Measurements from ENCODE around the gene RIBC1.

RIBC1 gene

DNA sequence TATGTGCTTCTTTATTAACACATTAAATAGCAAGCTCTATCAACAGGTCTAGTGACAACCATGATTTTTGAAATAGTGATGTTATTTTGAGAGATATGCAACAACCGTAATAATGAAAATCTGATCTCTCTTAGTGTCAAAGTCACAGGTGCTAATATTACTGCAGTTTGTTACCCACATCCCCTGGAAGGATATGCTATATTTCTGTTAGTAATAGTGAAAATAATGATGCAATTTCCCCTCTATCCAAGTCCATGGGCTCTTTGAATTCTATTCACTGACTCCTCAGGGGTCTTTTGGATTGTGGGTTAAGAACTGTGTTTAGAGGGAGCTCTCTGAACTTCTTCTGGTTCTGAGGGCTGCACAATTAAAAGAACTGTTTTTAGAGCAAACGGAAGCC lies 14.5 kb downstream of the RIBC1 start:
- DNase-seq (ENCODE audit: extremely low read depth, low read depth): no peak
- TF ChIP-seq, protein P1, sequence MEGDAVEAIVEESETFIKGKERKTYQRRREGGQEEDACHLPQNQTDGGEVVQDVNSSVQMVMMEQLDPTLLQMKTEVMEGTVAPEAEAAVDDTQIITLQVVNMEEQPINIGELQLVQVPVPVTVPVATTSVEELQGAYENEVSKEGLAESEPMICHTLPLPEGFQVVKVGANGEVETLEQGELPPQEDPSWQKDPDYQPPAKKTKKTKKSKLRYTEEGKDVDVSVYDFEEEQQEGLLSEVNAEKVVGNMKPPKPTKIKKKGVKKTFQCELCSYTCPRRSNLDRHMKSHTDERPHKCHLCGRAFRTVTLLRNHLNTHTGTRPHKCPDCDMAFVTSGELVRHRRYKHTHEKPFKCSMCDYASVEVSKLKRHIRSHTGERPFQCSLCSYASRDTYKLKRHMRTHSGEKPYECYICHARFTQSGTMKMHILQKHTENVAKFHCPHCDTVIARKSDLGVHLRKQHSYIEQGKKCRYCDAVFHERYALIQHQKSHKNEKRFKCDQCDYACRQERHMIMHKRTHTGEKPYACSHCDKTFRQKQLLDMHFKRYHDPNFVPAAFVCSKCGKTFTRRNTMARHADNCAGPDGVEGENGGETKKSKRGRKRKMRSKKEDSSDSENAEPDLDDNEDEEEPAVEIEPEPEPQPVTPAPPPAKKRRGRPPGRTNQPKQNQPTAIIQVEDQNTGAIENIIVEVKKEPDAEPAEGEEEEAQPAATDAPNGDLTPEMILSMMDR (IDR thresholded peaks at IDR 0.05; ENCODE audit: low read depth, low read length): no peak

- DNase-seq (ENCODE audit: extremely low read depth, low read depth): no peak
- TF ChIP-seq, protein P1 (IDR thresholded peaks at IDR 0.05; ENCODE audit: low read depth, low read length): no peak
Measured at GRCh38 chrX:53438174-53438831, 15.6 kb downstream of the RIBC1 start.

DNA sequence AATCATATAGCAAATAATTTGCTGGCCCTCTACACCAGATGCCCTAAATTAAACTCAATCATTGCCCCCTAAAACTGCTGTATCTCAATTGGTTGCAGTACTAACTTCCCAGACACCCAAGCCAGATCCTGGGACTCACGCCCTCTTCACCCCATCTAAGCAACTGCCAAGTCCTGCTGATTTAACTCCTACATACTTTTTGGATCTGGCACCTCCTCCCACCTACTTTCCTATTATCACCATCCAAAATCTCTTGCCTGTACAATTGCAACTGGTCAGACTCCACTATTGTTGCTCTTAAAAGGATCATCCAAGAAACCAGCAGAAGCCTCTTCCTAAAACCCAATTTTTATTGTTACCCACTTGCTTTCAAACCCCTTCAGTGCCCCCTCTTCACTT lies 16.2 kb downstream of the RIBC1 start:
- TF ChIP-seq, protein P1 (IDR thresholded peaks at IDR 0.05; ENCODE audit: low read depth, low read length): no peak
- DNase-seq (ENCODE audit: extremely low read depth, low read depth): no peak

GRCh38 chrX:53440101-53440500 lies 17.4 kb downstream of the RIBC1 start:
- no peak for DNase-seq (ENCODE audit: extremely low read depth, low read depth)
- TF ChIP-seq, protein P1 (IDR thresholded peaks at IDR 0.05; ENCODE audit: low read depth, low read length): no peak

- no peak for DNase-seq (ENCODE audit: extremely low read depth, low read depth)
Measured at GRCh38 chrX:53440621-53441517, 18.2 kb downstream of the RIBC1 start.

DNA sequence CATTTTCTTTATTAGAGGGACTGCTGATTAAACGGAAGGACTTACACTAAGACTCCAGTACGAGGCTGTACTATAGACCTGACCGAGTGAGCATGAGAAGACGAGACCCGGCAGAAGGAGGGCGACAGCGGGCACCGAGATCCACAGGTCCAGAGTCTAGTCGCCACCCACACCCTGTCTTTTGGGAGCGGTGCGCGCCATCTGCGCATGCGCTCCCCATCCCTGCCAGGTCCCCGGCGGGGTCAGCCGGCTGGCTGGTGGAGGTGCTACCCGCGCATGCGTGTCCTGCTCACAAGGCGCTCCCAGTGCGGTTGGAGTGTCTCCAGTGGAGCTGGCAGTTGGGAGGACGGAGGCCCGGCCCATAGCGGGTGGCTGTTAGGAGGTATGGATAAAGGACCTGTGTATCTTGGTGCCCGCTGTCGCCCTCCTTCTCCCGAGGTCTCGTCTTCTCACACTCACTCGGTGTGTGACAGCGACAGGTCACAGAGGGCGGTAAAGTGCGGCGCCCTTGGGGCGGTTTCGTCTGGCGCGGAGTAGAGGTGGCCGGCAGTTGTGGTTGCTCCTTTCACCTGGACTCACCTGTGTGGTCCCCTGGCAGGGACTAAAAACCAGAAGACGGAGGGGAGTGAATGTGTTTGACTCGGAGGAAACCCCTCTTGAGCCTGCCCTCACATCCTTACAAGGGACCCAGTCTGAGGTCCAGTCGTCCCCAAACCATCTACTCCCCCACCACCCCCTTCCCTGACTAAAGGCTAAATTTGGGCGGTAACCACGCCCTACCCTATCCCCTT lies 19.1 kb downstream of the RIBC1 start:
- TF ChIP-seq, protein P1 (IDR thresholded peaks at IDR 0.05; ENCODE audit: low read depth, low read length): no peak
- DNase-seq (ENCODE audit: extremely low read depth, low read depth): peak; percentile 29

More at GRCh38 chrX:53440621-53441517, 18.2 kb downstream of the RIBC1 start:
- TF ChIP-seq, protein P1 (IDR thresholded peaks at IDR 0.05; ENCODE audit: low read depth, low read length): no peak

Data from AG09319 (cell line).